ENCODE data around the gene AP1M2.
"Not testable (repeated sequence)": the region's sequence is repeated elsewhere in the genome, so short reads cannot be mapped to it uniquely, and the experiment has no call there.

The AP1M2 gene

GRCh38 chr19:10601999-10602329, 14.9 kb upstream of the AP1M2 start:
- DNase-seq (ENCODE audit: low read depth): no peak

GRCh38 chr19:10600149-10600548, 13.0 kb upstream of the AP1M2 start:
- DNase-seq (ENCODE audit: low read depth): no peak

GRCh38 chr19:10593820-10594637, 6.9 kb upstream of the AP1M2 start:
- DNase-seq (ENCODE audit: low read depth): peak; percentile 79

- no peak for DNase-seq (ENCODE audit: low read depth)
Observed at GRCh38 chr19:10593148-10593547, 6.0 kb upstream of the AP1M2 start.

- DNase-seq (ENCODE audit: low read depth): no peak
Observed at GRCh38 chr19:10587839-10588150, 683 bp upstream of the AP1M2 start.

GRCh38 chr19:10586396-10586795, 716 bp downstream of the AP1M2 start:
- no peak for DNase-seq (ENCODE audit: low read depth)

- no peak for DNase-seq (ENCODE audit: low read depth)
Observed at GRCh38 chr19:10583036-10583776, 3.9 kb downstream of the AP1M2 start.

GRCh38 chr19:10582091-10582490, 5.0 kb downstream of the AP1M2 start:
- no peak for DNase-seq (ENCODE audit: low read depth)

GRCh38 chr19:10580979-10581631, 6.0 kb downstream of the AP1M2 start:
- peak; percentile 87 for DNase-seq (ENCODE audit: low read depth)

GRCh38 chr19:10577951-10578350, 9.2 kb downstream of the AP1M2 start:
- DNase-seq (ENCODE audit: low read depth): no peak

- DNase-seq (ENCODE audit: low read depth): no peak
Observed at GRCh38 chr19:10575011-10575716, 11.9 kb downstream of the AP1M2 start.

GRCh38 chr19:10574462-10574861, 12.7 kb downstream of the AP1M2 start:
- DNase-seq (ENCODE audit: low read depth): no peak

- not testable (repeated sequence) for DNase-seq (ENCODE audit: low read depth)
Observed at GRCh38 chr19:10573793-10574192, 13.3 kb downstream of the AP1M2 start.

- peak; percentile 99 for DNase-seq (ENCODE audit: low read depth)
Observed at GRCh38 chr19:10568826-10569651, 18.1 kb downstream of the AP1M2 start, which contains the start of gene CDKN2D. Gene CDKN2D, minus strand, starts transcription at chr19:10568979. Its CDS starts 326 bp downstream, at chr19:10568653.

GRCh38 chr19:10568062-10568825, 18.9 kb downstream of the AP1M2 start:
- DNase-seq (ENCODE audit: low read depth): no peak

GRCh38 chr19:10567656-10568055, 19.5 kb downstream of the AP1M2 start:
- no peak for DNase-seq (ENCODE audit: low read depth)

- DNase-seq (ENCODE audit: low read depth): no peak
Observed at GRCh38 chr19:10566658-10567410, 20.3 kb downstream of the AP1M2 start.

GRCh38 chr19:10566408-10566657, 20.8 kb downstream of the AP1M2 start:
- DNase-seq (ENCODE audit: low read depth): no peak

- DNase-seq (ENCODE audit: low read depth): peak; percentile 97
Observed at GRCh38 chr19:10565567-10566407, 21.3 kb downstream of the AP1M2 start, which contains the start of gene KRI1. Gene KRI1, minus strand, starts transcription at chr19:10566010. Its CDS starts 11 bp downstream, at chr19:10565999.

All from fibroblast of gingiva (primary cell).